ENCODE measurements around the gene NOXO1. TPM values are rescaled to one million over a fixed set of nuclear protein-coding genes. Genes with fewer than 3 reads are reported as not detected.

The NOXO1 gene
- total and polyA plus RNA-seq, 9 of the 15 experiments (the other 6 are each of a cell fraction or from before 2014, with no cell fraction given) = not detected

- TF ChIP-seq FOXO4 (CRISPR knock-in tag; IDR thresholded peaks at IDR 0.05) (no peak), REST (IDR thresholded peaks at IDR 0.05; ENCODE audit: borderline replicate concordance) (no peak; the same call in 1 of the 2 replicates), REST (CRISPR knock-in tag; IDR thresholded peaks at IDR 0.05; ENCODE audit: low read depth) (peak; percentile 64; the same call in 1 of the 2 replicates), BCOR (IDR thresholded peaks at IDR 0.05) (no peak), RCOR1 (IDR thresholded peaks at IDR 0.05; ENCODE audit: borderline replicate concordance in 1 of 2, low read depth in 2 of 2, low read length in 2 of 2) (peak in 1 of 2 experiments; percentile 42; a peak in 2 of 4 replicates), THRAP3 (IDR thresholded peaks at IDR 0.05; ENCODE audit: borderline replicate concordance) (no peak), CBX3 (IDR thresholded peaks at IDR 0.05; ENCODE audit: borderline replicate concordance in 1 of 2, low read length in 2 of 2) (peak in 1 of 2 experiments; percentile 37; a peak in 1 of 3 replicates), SRF (CRISPR knock-in tag; IDR thresholded peaks at IDR 0.05) (no peak), BRF1 (IDR thresholded peaks at IDR 0.05; ENCODE audit: borderline replicate concordance, extremely low read depth, insufficient read length) (no peak), TBL1XR1 (IDR thresholded peaks at IDR 0.05; ENCODE audit: low read length in 2 of 2) (peak; percentile 71 to 100; a peak in 3 of 4 replicates), ZNF507 (tag; conservative IDR thresholded peaks at IDR 0.05) (no peak), PTRF (tag; IDR thresholded peaks at IDR 0.05) (no peak), ZNF76 (CRISPR knock-in tag; IDR thresholded peaks at IDR 0.05; ENCODE audit: borderline replicate concordance) (no peak), ZNF384 (IDR thresholded peaks at IDR 0.05; ENCODE audit: low read depth, low read length) (peak; percentile 43; the same call in 1 of the 2 replicates), PTBP1 (IDR thresholded peaks at IDR 0.05; ENCODE audit: low read depth, low read length) (no peak), CHCHD3 (CRISPR knock-in tag; IDR thresholded peaks at IDR 0.05) (no peak), ZNF175 (CRISPR knock-in tag; IDR thresholded peaks at IDR 0.05; ENCODE audit: low read depth) (no peak), DNMT1 (IDR thresholded peaks at IDR 0.05) (no peak), FOXA1 (IDR thresholded peaks at IDR 0.05; ENCODE audit: borderline replicate concordance) (no peak)
Observed at GRCh38 chr16:1971796-1972489, 9.3 kb downstream of the NOXO1 start, which contains the start of gene TBL3 (continued).

All from K562 (cell line).